Hindlimb muscle (tissue), 1 donor: ENCODE measurements around the gene INSL4. TPM values are rescaled to one million over a fixed set of nuclear protein-coding genes. Genes with fewer than 3 reads are reported as not detected.

Experiments
- DNase-seq: peaks from one replicate; pipeline ENCODE4 v3.0.0-alpha.2; 2013
- polyA plus RNA-seq: library from polyadenylated mRNA; unstranded; fragments of 120-200 nt; gene quantifications from one replicate; pipeline ENCODE4 v1.2.1, GENCODE V29; 2013; ENCODE audit not compliant: insufficient read length

The INSL4 gene
- polyA plus RNA-seq: not detected

- no peak for DNase-seq
Observed at GRCh38 chr9:5231212-5231611, at the start of gene INSL4. INSL4 (plus strand) TSS chr9:5231419; CDS start chr9:5231524, 105 bp downstream.

DNA sequence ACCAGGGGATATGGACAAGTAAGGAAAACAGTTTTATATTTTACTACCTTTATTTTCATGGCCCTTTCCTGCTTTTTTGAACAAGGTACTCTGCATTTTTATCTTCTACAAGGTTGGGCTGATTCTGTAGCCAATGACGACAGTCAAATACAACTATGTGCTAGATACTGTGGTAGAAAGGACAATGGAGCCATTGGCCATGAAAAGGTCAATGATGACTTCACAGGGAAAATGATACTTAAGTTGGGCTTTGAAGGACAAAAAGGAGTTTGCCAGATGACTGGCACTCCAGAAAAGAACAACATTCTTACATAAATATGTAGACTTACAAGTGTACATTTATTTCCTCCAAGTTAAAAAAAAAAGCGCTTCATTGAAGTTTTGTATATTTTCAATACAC is 46.4 kb upstream of the INSL4 start:
- DNase-seq: no peak

- DNase-seq: no peak
Observed at GRCh38 chr9:5185220-5185840, 45.9 kb upstream of the INSL4 start, which contains the start of gene INSL6. INSL6 (minus strand) TSS chr9:5185639; CDS start chr9:5185602, 37 bp downstream.

- DNase-seq: peak; percentile 36
Observed at GRCh38 chr9:5186416-5187169, 44.6 kb upstream of the INSL4 start.

- no peak for DNase-seq
Observed at GRCh38 chr9:5188060-5188984, 42.9 kb upstream of the INSL4 start.

DNA sequence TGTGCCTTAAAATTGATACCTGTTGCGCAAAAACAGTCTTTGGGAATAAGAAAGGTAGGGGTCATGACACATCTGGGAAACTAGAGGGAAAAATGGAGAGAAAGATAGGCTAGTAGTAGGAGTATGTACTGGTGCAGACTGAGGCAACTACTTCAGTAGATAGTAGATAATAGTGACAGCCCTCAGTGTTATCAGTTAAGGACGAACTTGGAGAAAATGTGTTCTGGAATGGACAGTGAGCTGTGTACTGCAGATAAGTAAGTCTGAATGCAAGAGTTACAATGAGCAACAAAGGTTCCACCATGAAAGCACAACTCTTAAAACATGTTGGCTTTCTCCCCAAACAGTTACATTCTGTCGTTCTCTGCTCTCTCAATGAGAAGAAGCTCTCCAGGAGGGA is 39.2 kb upstream of the INSL4 start:
- no peak for DNase-seq

GRCh38 chr9:5193345-5193744 is 37.9 kb upstream of the INSL4 start:
- no peak for DNase-seq

DNA sequence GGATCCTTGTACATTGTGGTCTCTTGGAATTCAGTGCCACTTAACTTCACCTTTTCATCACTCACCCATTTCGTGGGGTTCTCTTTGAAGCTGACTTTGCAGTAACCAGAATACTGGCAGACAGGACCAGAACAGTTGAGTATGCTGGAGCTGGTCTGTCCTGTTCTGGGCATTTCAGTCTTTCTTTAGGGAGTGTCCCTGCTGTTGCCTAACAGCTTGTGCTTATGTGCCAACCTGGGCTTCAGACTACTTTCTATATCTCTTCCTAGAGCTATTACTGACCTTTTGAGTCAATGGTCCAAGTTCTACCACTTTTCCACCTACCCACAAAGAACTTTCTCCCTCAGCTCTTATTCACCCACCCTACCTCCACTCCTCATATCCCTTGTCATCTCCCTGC is 35.8 kb upstream of the INSL4 start:
- DNase-seq: no peak

GRCh38 chr9:5205071-5205470 is 26.1 kb upstream of the INSL4 start:
- DNase-seq: no peak

DNA sequence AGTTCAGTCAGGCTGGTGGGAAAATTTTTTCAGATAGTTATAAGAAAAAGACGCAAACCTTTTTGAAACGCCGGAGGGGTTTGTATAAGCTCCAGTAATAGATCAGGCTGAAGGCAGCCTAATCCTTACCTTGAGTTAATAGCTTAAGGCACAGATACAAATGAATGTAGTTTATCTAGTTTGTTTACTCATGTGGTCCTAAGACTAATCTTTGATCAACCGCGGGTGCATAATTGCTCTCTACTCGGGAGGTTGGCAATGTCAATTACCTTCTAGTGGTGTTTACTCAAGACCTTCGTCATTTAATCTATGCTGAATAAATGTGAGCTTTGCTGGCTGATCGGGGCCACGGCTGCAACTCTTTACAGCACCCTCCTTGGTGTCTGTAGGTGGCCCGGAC is 665 bp upstream of the INSL4 start:
- no peak for DNase-seq

- peak; percentile 3 for DNase-seq
Observed at GRCh38 chr9:5263351-5264218, 32.4 kb downstream of the INSL4 start.

DNA sequence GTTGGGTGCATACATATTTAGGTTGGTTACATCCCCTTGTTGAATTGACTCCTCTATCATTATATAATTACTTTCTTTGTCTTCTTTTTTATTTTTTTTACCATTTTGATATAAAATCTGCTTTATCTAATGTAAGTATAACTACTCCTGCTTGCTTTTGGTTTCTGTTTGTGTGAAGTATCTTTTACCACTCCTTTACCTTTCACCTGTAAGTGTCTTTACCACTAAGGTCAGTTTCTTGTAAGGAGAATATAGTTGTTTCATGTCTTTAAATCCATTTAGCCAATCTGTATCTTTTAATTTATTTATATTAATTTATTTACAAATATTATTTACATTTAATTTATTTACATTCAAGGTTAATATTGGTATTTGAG is 33.0 kb downstream of the INSL4 start:
- no peak for DNase-seq

DNA sequence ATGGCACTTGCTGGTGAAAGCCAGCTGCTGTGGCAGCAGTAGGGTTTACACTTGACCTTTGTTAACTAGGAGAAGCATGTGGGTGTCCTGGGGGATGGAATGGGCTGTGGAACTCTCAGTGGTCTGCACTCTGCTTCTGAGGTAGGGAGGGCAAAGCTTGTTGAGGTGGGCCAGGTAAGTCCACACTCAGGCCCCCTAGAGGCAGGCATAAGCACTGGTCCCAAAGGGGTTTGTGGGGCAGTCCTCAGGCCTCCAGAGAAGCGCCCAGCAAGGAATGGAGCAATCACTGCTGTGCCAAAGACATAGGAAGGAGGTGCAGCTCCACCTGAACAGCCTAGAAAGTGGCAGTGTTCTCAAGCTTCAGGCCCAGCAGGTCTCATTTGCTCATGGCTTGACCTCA is 34.7 kb downstream of the INSL4 start:
- DNase-seq: no peak

DNA sequence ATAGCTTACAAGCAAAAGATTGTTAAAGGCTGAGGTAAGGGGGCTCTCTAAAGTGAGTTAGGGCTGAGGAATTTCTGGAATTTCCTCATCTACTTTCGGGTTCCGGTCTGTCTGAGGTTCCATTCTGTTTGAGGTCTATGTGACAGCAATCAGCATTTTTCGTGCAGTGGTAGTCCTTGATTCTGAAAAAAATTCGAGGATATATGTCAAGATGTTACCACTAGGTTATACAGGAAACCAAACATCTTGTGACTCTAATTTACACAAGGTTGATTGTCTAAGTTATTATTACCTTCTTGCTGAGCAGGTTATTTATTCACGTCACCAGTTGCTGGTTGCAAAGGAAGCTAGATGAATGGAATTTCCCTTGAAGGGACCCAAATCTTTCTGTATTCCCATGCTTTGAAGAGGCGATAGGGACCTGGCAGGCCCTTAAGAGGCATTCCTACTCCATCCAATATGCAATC is 38.1 kb downstream of the INSL4 start:
- no peak for DNase-seq

DNA sequence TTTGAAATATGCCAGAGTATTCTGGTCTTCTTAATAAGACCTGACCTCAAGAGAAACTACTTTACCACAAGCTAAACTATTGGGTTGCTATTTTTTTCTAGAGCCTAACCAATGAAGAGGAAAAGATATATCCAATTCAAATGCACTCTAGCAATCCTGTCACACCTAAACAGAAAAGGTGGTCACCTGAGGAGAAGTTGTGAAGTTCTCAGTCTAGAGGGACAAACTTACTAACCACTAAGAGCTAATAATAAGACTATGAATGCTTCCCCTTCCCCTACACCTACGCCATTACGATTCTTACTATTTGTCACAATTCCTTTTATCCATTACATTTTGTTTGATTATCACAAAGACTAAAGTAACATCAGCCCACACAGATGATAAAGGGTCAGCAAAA is 43.6 kb downstream of the INSL4 start:
- no peak for DNase-seq

DNA sequence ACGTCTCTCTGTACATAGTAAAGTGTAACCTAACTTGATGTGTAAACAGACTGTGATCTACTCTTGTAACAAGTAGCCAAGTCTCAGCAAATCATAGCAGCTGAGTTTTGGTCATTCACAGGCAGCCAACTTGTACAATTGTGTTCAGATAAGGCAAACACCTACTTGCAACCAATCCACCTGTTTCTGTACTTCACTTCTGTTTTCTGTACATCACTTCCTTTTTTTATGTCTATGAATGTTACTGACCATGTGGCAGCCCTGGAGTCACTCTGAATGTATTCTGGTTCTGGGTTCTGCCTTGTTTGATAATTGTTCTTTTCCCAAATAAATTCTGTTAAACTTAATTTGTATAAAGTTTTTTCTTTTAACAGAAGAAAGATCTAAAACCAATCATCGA is 47.3 kb downstream of the INSL4 start:
- DNase-seq: no peak

Other genes with a start within 250 kb of the INSL4 start
- gene JAK2, start 246.1 kb upstream of the INSL4 start, polyA plus RNA-seq: 12.3 TPM
- 0.58 TPM for gene INSL6, start 45.8 kb upstream of the INSL4 start, polyA plus RNA-seq
- gene RLN2, start 73.3 kb downstream of the INSL4 start, polyA plus RNA-seq: 0.61 TPM
- gene RLN1, start 108.5 kb downstream of the INSL4 start, polyA plus RNA-seq: 0.48 TPM
- gene PLGRKT, start 206.5 kb downstream of the INSL4 start, polyA plus RNA-seq: 31.4 TPM
- 1.5 TPM for gene CD274, start 219.1 kb downstream of the INSL4 start, polyA plus RNA-seq